GM15510 (cell line): ENCODE data around the gene DHPS.
A peak's percentile ranks its signal among the peaks of the same experiment; 100 is the strongest.

Experiments
- POLR2A ChIP-seq: IDR thresholded peaks from 3 replicates; pipeline ENCODE4 v1.6.1; 2011; ENCODE audit warnings: borderline replicate concordance; ENCODE audit not compliant: insufficient read length; ENCODE audit errors: extremely low read depth

Gene DHPS

GRCh38 chr19:12687496-12688196, 6.0 kb upstream of the DHPS start, which contains the start of gene GNG14:
Gene GNG14 (plus strand): TSS chr19:12687998. CDS start chr19:12688049, 51 bp downstream.
- TF ChIP-seq POLR2A = no peak

- TF ChIP-seq POLR2A = no peak
These were observed 4.2 kb upstream of the DHPS start for GRCh38 chr19:12685831-12686230.

GRCh38 chr19:12680034-12680433, 1.6 kb downstream of the DHPS start:
- TF ChIP-seq POLR2A = no peak

- TF ChIP-seq POLR2A = no peak
These were observed 4.8 kb downstream of the DHPS start for GRCh38 chr19:12676928-12677327.

GRCh38 chr19:12676384-12676792, 5.3 kb downstream of the DHPS start:
- TF ChIP-seq POLR2A = no peak

- TF ChIP-seq POLR2A = no peak
These were observed 5.7 kb downstream of the DHPS start for GRCh38 chr19:12675940-12676339.

- TF ChIP-seq POLR2A = no peak
These were observed 6.3 kb downstream of the DHPS start for GRCh38 chr19:12675399-12675798.

GRCh38 chr19:12672744-12673143, 8.9 kb downstream of the DHPS start:
- TF ChIP-seq POLR2A = no peak

- no peak for TF ChIP-seq POLR2A
These were observed 11.3 kb downstream of the DHPS start for GRCh38 chr19:12670159-12670928.

GRCh38 chr19:12669270-12670158, 12.2 kb downstream of the DHPS start:
- TF ChIP-seq POLR2A = peak; percentile 57

GRCh38 chr19:12668932-12669269, 12.8 kb downstream of the DHPS start:
- no peak for TF ChIP-seq POLR2A

GRCh38 chr19:12668346-12668745, 13.3 kb downstream of the DHPS start:
- no peak for TF ChIP-seq POLR2A

GRCh38 chr19:12667731-12668302, 13.9 kb downstream of the DHPS start:
- no peak for TF ChIP-seq POLR2A

- peak; percentile 68 for TF ChIP-seq POLR2A
These were observed 15.2 kb downstream of the DHPS start, which contains the start of the genes MAN2B1 and WDR83 for GRCh38 chr19:12666265-12667048. Gene MAN2B1 (minus strand): TSS chr19:12666742. CDS start chr19:12666701, 41 bp downstream. Gene WDR83 (plus strand): TSS chr19:12666807. CDS start chr19:12669791, 2,984 bp downstream.
